ENCODE results near the gene SLAIN1. TPM values are rescaled to one million over a fixed set of nuclear protein-coding genes. Genes with fewer than 3 reads are reported as not detected.

Gene SLAIN1
- total and polyA plus RNA-seq, 8 donors, result 4.8 to 13.7 (median 9.0) TPM

GRCh38 chr13:77724092-77724491 is 26.6 kb downstream of the SLAIN1 start:
- intact Hi-C loops (cut with DNase I), result no loop called here

GRCh38 chr13:77725071-77725470 is 27.6 kb downstream of the SLAIN1 start:
- no peak for TF ChIP-seq CTCF (IDR thresholded peaks at IDR 0.05)
- no peak overlapping the region for H3K4me3 ChIP-seq
- no peaks in the 10 kb centered on the region for H3K27me3 ChIP-seq
- no peak for DNase-seq
- ATAC-seq, result no peak
- FAIRE-seq, result no peak
- H3K36me3 ChIP-seq, result peaks cover 0 to 8% (median 3%) of the 10 kb centered on the region in 3 donors
- H3K9me3 ChIP-seq, result no peaks in the 10 kb centered on the region
- no peaks in the 10 kb centered on the region for H3K4me1 ChIP-seq
- intact Hi-C loops (cut with DNase I), result no loop called here
- 77% methylated on average over 1 of the region's 1 CpG for WGBS, 2 donors
- H3K27ac ChIP-seq, result no peak overlapping the region

More at GRCh38 chr13:77724092-77724491, 26.6 kb downstream of the SLAIN1 start:
- no peak for DNase-seq
- FAIRE-seq, result no peak
- ATAC-seq, result no peak
- H3K9me3 ChIP-seq, result no peaks in the 10 kb centered on the region
- WGBS, 2 donors, result 83 to 95% methylated on average over 6 of the region's 6 CpGs
- peaks cover 0 to under 1% (median 0%) of the 10 kb centered on the region in 3 donors for H3K4me1 ChIP-seq
- no peak overlapping the region for H3K4me3 ChIP-seq
- peaks cover 0 to 8% (median 3%) of the 10 kb centered on the region in 3 donors for H3K36me3 ChIP-seq
- H3K27me3 ChIP-seq, result no peaks in the 10 kb centered on the region
- H3K27ac ChIP-seq, result no peak overlapping the region
- no peak for TF ChIP-seq CTCF (IDR thresholded peaks at IDR 0.05)

- no peak overlapping the region for H3K4me3 ChIP-seq
- ATAC-seq (no peak), DNase-seq (no peak), FAIRE-seq (no peak)
- H3K27ac ChIP-seq, result no peak overlapping the region
- TF ChIP-seq CTCF (IDR thresholded peaks at IDR 0.05), result no peak
- H3K9me3 ChIP-seq, result no peaks in the 10 kb centered on the region
- no peaks in the 10 kb centered on the region for H3K27me3 ChIP-seq
- peaks cover 0 to 7% (median 0%) of the 10 kb centered on the region in 3 donors for H3K4me1 ChIP-seq
- whole genome bisulfite sequencing, 2 donors, result 69 to 74% methylated on average over 5 of the region's 5 CpGs
- intact Hi-C loops (cut with DNase I), result no loop called here
- peaks cover 0 to 8% (median 0%) of the 10 kb centered on the region in 3 donors for H3K36me3 ChIP-seq
Observed at GRCh38 chr13:77728265-77729125, 31.0 kb downstream of the SLAIN1 start.

- intact Hi-C loops (cut with DNase I), result no loop called here
- H3K27me3 ChIP-seq, result no peaks in the 10 kb centered on the region
- no peak for TF ChIP-seq CTCF (IDR thresholded peaks at IDR 0.05)
- no peak overlapping the region for H3K4me3 ChIP-seq
- peaks cover 0 to 5% (median 0%) of the 10 kb centered on the region in 3 donors for H3K36me3 ChIP-seq
- 92 to 93% methylated on average over 8 of the region's 8 CpGs for WGBS, 2 donors
- ATAC-seq, result no peak
- peaks cover 0 to 7% (median 0%) of the 10 kb centered on the region in 3 donors for H3K4me1 ChIP-seq
- FAIRE-seq, result no peak
- DNase-seq, result no peak
- no peak overlapping the region for H3K27ac ChIP-seq
- no peaks in the 10 kb centered on the region for H3K9me3 ChIP-seq
Observed at GRCh38 chr13:77729502-77730221, 32.2 kb downstream of the SLAIN1 start.
